Endothelial cell of umbilical vein (primary cell): Measurements from ENCODE around the gene SLC25A27. TPM values are rescaled to one million over a fixed set of nuclear protein-coding genes. Genes with fewer than 3 reads are reported as not detected.

Experiments
- BruUV-seq: library from RNA; stranded (reverse); fragments of 400-500 nt; replicated peaks from 2 replicates; lab custom pipeline; 2021; lab: Mats Ljungman, UMichigan
- CTCF ChIA-PET: fragments of 300-600, 350-600 bp; sonication (Branson Sonifier 250); formaldehyde crosslinking; loops from one replicate; lab custom pipeline; 2021; ENCODE audit warnings: antibody characterized with exemption, inconsistent platforms; lab: Charles Lee
- POLR2A ChIA-PET: fragments of 300-600, 350-600 bp; sonication (Branson Sonifier 250); formaldehyde crosslinking; loops from one replicate; lab custom pipeline; 2021; ENCODE audit warnings: antibody characterized with exemption, inconsistent platforms; lab: Charles Lee
- DNase-seq: peaks from one replicate; pipeline ENCODE4 v3.0.0-alpha.2; 2011; ENCODE audit warnings: low read depth, low spot score
- FAIRE-seq: peaks from 2 replicates; lab custom pipeline; 2011; peaks lifted over from hg19 to GRCh38; lab: Jason Lieb, UNC
- H2AFZ ChIP-seq: 2 replicates; pipeline ENCODE4 v1.6.0; 2012; ENCODE audit warnings: low read depth, low read length, control low read depth, inconsistent platforms
- H3K27ac ChIP-seq: 2 replicates; pipeline ENCODE4 v1.5.1; 2011; ENCODE audit warnings: low read depth, mild to moderate bottlenecking, control low read depth, low read length, moderate library complexity; ENCODE audit not compliant: insufficient read depth
- H3K27me3 ChIP-seq, 2 experiments: 2 replicates each; pipeline versions ENCODE4 v1.6.0 to v1.6.1; 2011; ENCODE audit warnings: low read length in 2 of 2, mixed read lengths in 1 of 2; ENCODE audit not compliant: control insufficient read depth in 2 of 2, insufficient read depth in 2 of 2
- H3K36me3 ChIP-seq, 2 experiments: 2 replicates in 1 of 2; 3 replicates in 1 of 2; pipeline ENCODE4 v1.5.1; 2011; ENCODE audit warnings: low read length in 2 of 2, mild to moderate bottlenecking in 1 of 2, moderate library complexity in 1 of 2; ENCODE audit not compliant: control insufficient read depth in 2 of 2, insufficient read depth in 2 of 2; ENCODE audit errors: extremely low read depth in 1 of 2
- H3K4me1 ChIP-seq: 3 replicates; pipeline ENCODE4 v1.5.1; 2011; ENCODE audit warnings: mild to moderate bottlenecking, low read length; ENCODE audit not compliant: control insufficient read depth, insufficient read depth; ENCODE audit errors: extremely low read depth
- H3K4me2 ChIP-seq: 2 replicates; pipeline ENCODE4 v1.6.1; 2011; ENCODE audit warnings: low read length, control low read depth, mixed read lengths; ENCODE audit not compliant: insufficient read depth
- H3K4me3 ChIP-seq, 3 experiments: fragments of 200-600 bp in 1 of 3; sonication (generic), shearing (Covaris generic) in 1 of 3; replicated peaks in 1 of 3; 2 replicates each; pipeline ENCODE4 v1.5.1; 2011 to 2016; ENCODE audit warnings: control low read depth in 3 of 3, low read length in 3 of 3, mild to moderate bottlenecking in 2 of 3, inconsistent platforms in 1 of 3, low read depth in 1 of 3, moderate library complexity in 1 of 3; ENCODE audit not compliant: insufficient read depth in 1 of 3
- H3K79me2 ChIP-seq: 2 replicates; pipeline ENCODE4 v1.6.0; 2012; ENCODE audit warnings: low read length, inconsistent platforms; ENCODE audit not compliant: control insufficient read depth, insufficient read depth
- H3K9ac ChIP-seq: replicated peaks from 2 replicates; pipeline ENCODE3; 2011; ENCODE audit warnings: low read length, control low read depth; ENCODE audit not compliant: insufficient read depth; ENCODE audit errors: extremely low read depth
- H3K9me1 ChIP-seq: replicated peaks from 3 replicates; pipeline ENCODE4 v1.6.0; 2011; ENCODE audit warnings: mild to moderate bottlenecking, low read length; ENCODE audit not compliant: control insufficient read depth, insufficient read depth; ENCODE audit errors: extremely low read depth
- H3K9me3 ChIP-seq: replicated peaks from 2 replicates; pipeline ENCODE4 v1.5.1; 2012; ENCODE audit warnings: low read length, inconsistent platforms; ENCODE audit not compliant: control insufficient read depth, insufficient read depth
- H4K20me1 ChIP-seq: replicated peaks from 2 replicates; pipeline ENCODE3; 2011; ENCODE audit warnings: mild to moderate bottlenecking, low read length; ENCODE audit not compliant: control insufficient read depth, insufficient read depth; ENCODE audit errors: extremely low read depth
- CTCF ChIP-seq, 2 donors: IDR thresholded peaks; 1 replicate in 1 of 2; 2 replicates in 1 of 2; pipeline ENCODE4 v1.5.1; 2011; ENCODE audit warnings: low read length in 2 of 2, mild to moderate bottlenecking in 2 of 2, moderate library complexity in 2 of 2, control low read depth in 1 of 2, inconsistent platforms in 1 of 2, low read depth in 1 of 2; ENCODE audit not compliant: insufficient read depth in 1 of 2; ENCODE audit errors: extremely low read depth in 1 of 2
- EZH2 ChIP-seq: IDR thresholded peaks from 2 replicates; pipeline ENCODE4 v1.6.1; 2012; ENCODE audit warnings: borderline replicate concordance, low read depth, mild to moderate bottlenecking, moderate library complexity, low read length, inconsistent platforms; ENCODE audit not compliant: severe bottlenecking
- FOS ChIP-seq: IDR thresholded peaks from 2 replicates; pipeline ENCODE4 v1.6.1; 2011; ENCODE audit warnings: mild to moderate bottlenecking, low read length, moderate library complexity, borderline replicate concordance; ENCODE audit not compliant: insufficient read depth
- GATA2 ChIP-seq: IDR thresholded peaks from 2 replicates; pipeline ENCODE4 v1.7.0; 2011; ENCODE audit warnings: low read depth, mild to moderate bottlenecking, moderate library complexity, mixed read lengths, low read length; ENCODE audit not compliant: insufficient read length, insufficient read depth
- JUN ChIP-seq: IDR thresholded peaks from 2 replicates; pipeline ENCODE4 v1.6.1; 2011; ENCODE audit warnings: borderline replicate concordance, low read depth; ENCODE audit not compliant: insufficient read length, insufficient read depth
- MAX ChIP-seq: IDR thresholded peaks from 2 replicates; pipeline ENCODE4 v1.6.1; 2011; ENCODE audit not compliant: insufficient read depth, insufficient read length
- MYC ChIP-seq: IDR thresholded peaks from one replicate; pipeline ENCODE4 v1.6.1; 2011; ENCODE audit warnings: mild to moderate bottlenecking, low read depth, low read length
- POLR2A ChIP-seq: IDR thresholded peaks from 2 replicates; pipeline ENCODE4 v1.6.1; 2012; ENCODE audit warnings: low read depth, mild to moderate bottlenecking, control low read depth, low read length
- POLR2AphosphoS5 ChIP-seq: IDR thresholded peaks from 2 replicates; pipeline ENCODE4 v1.6.1; 2012; ENCODE audit warnings: low read depth, mild to moderate bottlenecking, control low read depth, low read length, moderate library complexity; ENCODE audit not compliant: insufficient read depth
- dilution Hi-C: fragments of 300-500 bp; cut with MboI; formaldehyde crosslinking; loops from one replicate; pipeline ENCODE4 v1.15.0; 2019; ENCODE audit warnings: low sequenced_read_pairs; ENCODE audit not compliant: extremely low pct_ligation_motif_present
- intact Hi-C: fragments of 100-400 bp; cut with micrococcal nuclease; formaldehyde crosslinking; loops from one replicate; pipeline ENCODE4 v1.10.0; 2022
- polyA plus RNA-seq, 4 experiments: library from polyadenylated mRNA; depleted of rRNA in 3 of 4; stranded (reverse) in 3 of 4; unstranded in 1 of 4; fragments of >200 nt; gene quantifications; 2 replicates each; pipeline versions ENCODE4 v1.2.1 to v1.2.3, GENCODE V29; 2011 to 2012; ENCODE audit warnings: missing spikeins in 1 of 4
- total RNA-seq: library from RNA; stranded (reverse); gene quantifications from 2 replicates; pipeline ENCODE4 v1.2.3, GENCODE V29; 2021

Gene SLC25A27
- total and polyA plus RNA-seq, 2 donors (not counting 3 experiments of a cell fraction or from before 2014, with no cell fraction given), result 3.3 to 4.0 TPM

- Histone ChIP-seq H3K4me1 (peaks cover 5% of the 10 kb centered on the region), H3K9me1 (no peaks in the 10 kb centered on the region), H3K27me3 (peaks cover 0 to 2% of the 10 kb centered on the region in 2 experiments), H3K79me2 (no peaks in the 10 kb centered on the region), H4K20me1 (no peaks in the 10 kb centered on the region), H2AFZ (no peak overlapping the region), H3K4me2 (no peak overlapping the region), H3K9ac (no peak overlapping the region), H3K27ac (no peak overlapping the region), H3K36me3 (no peaks in the 10 kb centered on the region), H3K9me3 (no peaks in the 10 kb centered on the region), H3K4me3 (no peak overlapping the region)
- DNase-seq (no peak), FAIRE-seq (no peak)
- POLR2A ChIA-PET, result no interaction called here
- TF ChIP-seq CTCF (IDR thresholded peaks at IDR 0.05; ENCODE audit: extremely low read depth in 1 of 2, insufficient read depth in 1 of 2, low read depth in 1 of 2, low read length in 2 of 2) (peak in 1 of 2 donors; percentile 37), MYC (no peak), JUN (no peak)
- CTCF ChIA-PET, result interaction anchor here (0.8 to 2.5 kb wide), 6 partner anchors 9 to 566 kb away, joined by 3 to 9 read pairs (median 5); no protein-coding TSS in a partner anchor
- BruUV-seq, result no TSS peak
- dilution Hi-C loops, result no loop called here
- intact Hi-C loops, result no loop called here
Observed at GRCh38 chr6:46655803-46656202, 3.0 kb downstream of the SLC25A27 start.

- TF ChIP-seq POLR2AphosphoS5, result no peak
- TF ChIP-seq POLR2A, result no peak
- no peak for TF ChIP-seq MAX
- TF ChIP-seq FOS, result no peak
- TF ChIP-seq EZH2, result no peak
- no peak for TF ChIP-seq MYC
- no peak for TF ChIP-seq GATA2
- BruUV-seq, result no TSS peak
- no peaks in the 10 kb centered on the region for H4K20me1 ChIP-seq
- no peaks in the 10 kb centered on the region for H3K9me1 ChIP-seq
- ChIA-PET POLR2A (no interaction called here), CTCF (interaction anchor here (1.0 kb wide), 1 partner anchor 17 kb away, joined by 3 read pairs; no protein-coding TSS in a partner anchor)
- H3K9ac ChIP-seq, result no peak overlapping the region
- FAIRE-seq, result no peak
- H3K4me3 ChIP-seq, result no peak overlapping the region
- no peaks in the 10 kb centered on the region for H3K9me3 ChIP-seq
- dilution Hi-C loops, result no loop called here
- no peak overlapping the region for H3K27ac ChIP-seq
- no peaks in the 10 kb centered on the region for H3K27me3 ChIP-seq
- DNase-seq, result no peak
- no peaks in the 10 kb centered on the region for H3K79me2 ChIP-seq
- H3K36me3 ChIP-seq, result no peaks in the 10 kb centered on the region
- H2AFZ ChIP-seq, result no peak overlapping the region
- intact Hi-C loops, result no loop called here
- no peak overlapping the region for H3K4me2 ChIP-seq
- H3K4me1 ChIP-seq, result peaks cover 5% of the 10 kb centered on the region
Observed at GRCh38 chr6:46657642-46658041, 4.9 kb downstream of the SLC25A27 start.
